ENCODE measurements around the gene HMBS.

HMBS gene

DNA sequence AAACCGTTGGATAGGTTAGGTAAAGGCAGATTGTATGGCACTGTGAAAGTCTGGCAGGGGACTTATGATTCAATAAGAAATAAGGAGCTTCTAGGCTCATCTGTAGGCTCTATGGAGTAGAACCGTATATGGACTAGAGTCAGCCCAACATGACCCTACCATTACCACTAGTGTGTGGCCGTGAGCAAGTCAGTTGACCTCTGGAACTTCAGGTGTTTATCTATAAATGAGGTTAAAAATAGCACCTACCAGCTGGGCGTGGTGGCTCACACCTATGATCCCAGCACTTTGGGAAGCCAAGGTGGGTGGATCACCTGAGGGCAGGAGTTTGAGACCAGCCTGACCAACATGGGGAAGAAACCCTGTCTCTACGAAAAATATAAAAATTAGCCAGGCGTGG is 41.1 kb downstream of the HMBS start:
- Histone ChIP-seq H3K4me2 (ENCODE audit: insufficient read depth, low read length, poor library complexity, severe bottlenecking) (no peak overlapping the region), H2BK15ac (ENCODE audit: low read length) (no peak overlapping the region), H3K4ac (ENCODE audit: low read length) (no peak overlapping the region), H3K9me3 (replicated peaks in 1 of 2; ENCODE audit: control insufficient read depth in 2 of 2, insufficient read depth in 1 of 2, low read depth in 1 of 2, low read length in 2 of 2) (no peaks in the 10 kb centered on the region), H2BK5ac (ENCODE audit: low read length) (no peak overlapping the region), H3K23ac (ENCODE audit: low read depth, low read length, poor library complexity) (no peak overlapping the region), H3K36me3 (replicated peaks in 1 of 2; ENCODE audit: control insufficient read depth in 2 of 2, insufficient read depth in 2 of 2, low read length in 2 of 2) (peaks cover 13 to 56% of the 10 kb centered on the region in 2 donors), H4K8ac (ENCODE audit: low read depth, low read length) (no peak overlapping the region), H3K4me1 (ENCODE audit: control insufficient read depth in 2 of 2, insufficient read depth in 1 of 2, low read depth in 1 of 2, low read length in 2 of 2) (peaks cover 6 to 9% of the 10 kb centered on the region in 2 donors), H3K79me1 (ENCODE audit: low read depth, low read length) (peaks cover 6% of the 10 kb centered on the region), H2AFZ (ENCODE audit: low read length) (no peak overlapping the region), H2BK12ac (ENCODE audit: low read length) (no peak overlapping the region), H3K9ac (ENCODE audit: low read depth, low read length, poor library complexity) (no peak overlapping the region), H3K18ac (ENCODE audit: low read length) (no peak overlapping the region), H3K14ac (ENCODE audit: low read length) (no peak overlapping the region), H3K27ac (replicated peaks; ENCODE audit: low read length) (no peak overlapping the region), H2BK120ac (ENCODE audit: low read depth, low read length) (no peak overlapping the region), H2AK5ac (ENCODE audit: low read depth, low read length) (no peak overlapping the region), H3K27me3 (ENCODE audit: control insufficient read depth in 3 of 3, insufficient read depth in 3 of 3, low read depth in 1 of 3, low read length in 3 of 3) (no peaks in the 10 kb centered on the region), H4K91ac (ENCODE audit: low read depth, low read length, poor library complexity) (no peak overlapping the region), H3K4me3 (ENCODE audit: low read length in 2 of 2) (no peak overlapping the region)
- no CpG with 5 or more reads among the region's 6 CpGs for WGBS, 2 donors (ENCODE audit: extremely low coverage in 2 of 2, insufficient read length in 2 of 2, insufficient replicate concordance in 1 of 2)
- no peak for DNase-seq (ENCODE audit: low spot score)

GRCh38 chr11:119126675-119127268 is 42.1 kb downstream of the HMBS start:
- Histone ChIP-seq H4K91ac (ENCODE audit: low read depth, low read length, poor library complexity) (no peak overlapping the region), H3K27me3 (ENCODE audit: control insufficient read depth in 3 of 3, insufficient read depth in 3 of 3, low read depth in 1 of 3, low read length in 3 of 3) (no peaks in the 10 kb centered on the region), H2AK5ac (ENCODE audit: low read depth, low read length) (no peak overlapping the region), H2BK120ac (ENCODE audit: low read depth, low read length) (no peak overlapping the region), H3K23ac (ENCODE audit: low read depth, low read length, poor library complexity) (no peak overlapping the region), H3K79me1 (ENCODE audit: low read depth, low read length) (peaks cover 6% of the 10 kb centered on the region), H3K9ac (ENCODE audit: low read depth, low read length, poor library complexity) (no peak overlapping the region), H3K27ac (replicated peaks; ENCODE audit: low read length) (no peak overlapping the region), H2AFZ (ENCODE audit: low read length) (no peak overlapping the region), H3K4me1 (ENCODE audit: control insufficient read depth in 2 of 2, insufficient read depth in 1 of 2, low read depth in 1 of 2, low read length in 2 of 2) (peaks cover 6 to 9% of the 10 kb centered on the region in 2 donors), H4K8ac (ENCODE audit: low read depth, low read length) (no peak overlapping the region), H3K14ac (ENCODE audit: low read length) (no peak overlapping the region), H3K9me3 (replicated peaks in 1 of 2; ENCODE audit: control insufficient read depth in 2 of 2, insufficient read depth in 1 of 2, low read depth in 1 of 2, low read length in 2 of 2) (no peaks in the 10 kb centered on the region), H3K4ac (ENCODE audit: low read length) (no peak overlapping the region), H2BK12ac (ENCODE audit: low read length) (no peak overlapping the region), H3K4me2 (ENCODE audit: insufficient read depth, low read length, poor library complexity, severe bottlenecking) (no peak overlapping the region), H2BK15ac (ENCODE audit: low read length) (no peak overlapping the region), H2BK5ac (ENCODE audit: low read length) (no peak overlapping the region), H3K4me3 (ENCODE audit: low read length in 2 of 2) (no peak overlapping the region), H3K18ac (ENCODE audit: low read length) (no peak overlapping the region), H3K36me3 (replicated peaks in 1 of 2; ENCODE audit: control insufficient read depth in 2 of 2, insufficient read depth in 2 of 2, low read length in 2 of 2) (peaks cover 17 to 66% of the 10 kb centered on the region in 2 donors)
- no CpG with 5 or more reads among the region's 5 CpGs for whole genome bisulfite sequencing, 2 donors (ENCODE audit: extremely low coverage in 2 of 2, insufficient read length in 2 of 2, insufficient replicate concordance in 1 of 2)
- no peak for DNase-seq (ENCODE audit: low spot score)

GRCh38 chr11:119130662-119131061 is 46.0 kb downstream of the HMBS start:
- Histone ChIP-seq H3K23ac (ENCODE audit: low read depth, low read length, poor library complexity) (no peak overlapping the region), H3K79me1 (ENCODE audit: low read depth, low read length) (no peaks in the 10 kb centered on the region), H2AK5ac (ENCODE audit: low read depth, low read length) (no peak overlapping the region), H4K8ac (ENCODE audit: low read depth, low read length) (no peak overlapping the region), H3K4ac (ENCODE audit: low read length) (no peak overlapping the region), H3K14ac (ENCODE audit: low read length) (no peak overlapping the region), H2BK15ac (ENCODE audit: low read length) (no peak overlapping the region), H3K4me3 (ENCODE audit: low read length in 2 of 2) (no peak overlapping the region), H2BK120ac (ENCODE audit: low read depth, low read length) (no peak overlapping the region), H3K4me2 (ENCODE audit: insufficient read depth, low read length, poor library complexity, severe bottlenecking) (no peak overlapping the region), H3K9me3 (replicated peaks in 1 of 2; ENCODE audit: control insufficient read depth in 2 of 2, insufficient read depth in 1 of 2, low read depth in 1 of 2, low read length in 2 of 2) (no peaks in the 10 kb centered on the region), H3K4me1 (ENCODE audit: control insufficient read depth in 2 of 2, insufficient read depth in 1 of 2, low read depth in 1 of 2, low read length in 2 of 2) (peaks cover 0 to 2% of the 10 kb centered on the region in 2 donors), H2BK5ac (ENCODE audit: low read length) (no peak overlapping the region), H2BK12ac (ENCODE audit: low read length) (no peak overlapping the region), H3K9ac (ENCODE audit: low read depth, low read length, poor library complexity) (no peak overlapping the region), H3K36me3 (replicated peaks in 1 of 2; ENCODE audit: control insufficient read depth in 2 of 2, insufficient read depth in 2 of 2, low read length in 2 of 2) (peaks cover 33 to 78% of the 10 kb centered on the region in 2 donors), H3K18ac (ENCODE audit: low read length) (no peak overlapping the region), H3K27ac (replicated peaks; ENCODE audit: low read length) (no peak overlapping the region), H3K27me3 (ENCODE audit: control insufficient read depth in 3 of 3, insufficient read depth in 3 of 3, low read depth in 1 of 3, low read length in 3 of 3) (no peaks in the 10 kb centered on the region), H2AFZ (ENCODE audit: low read length) (no peak overlapping the region), H4K91ac (ENCODE audit: low read depth, low read length, poor library complexity) (no peak overlapping the region)
- DNase-seq (ENCODE audit: low spot score) = no peak
- WGBS, 2 donors (ENCODE audit: extremely low coverage in 2 of 2, insufficient read length in 2 of 2, insufficient replicate concordance in 1 of 2) = no CpG with 5 or more reads among the region's 3 CpGs

DNA sequence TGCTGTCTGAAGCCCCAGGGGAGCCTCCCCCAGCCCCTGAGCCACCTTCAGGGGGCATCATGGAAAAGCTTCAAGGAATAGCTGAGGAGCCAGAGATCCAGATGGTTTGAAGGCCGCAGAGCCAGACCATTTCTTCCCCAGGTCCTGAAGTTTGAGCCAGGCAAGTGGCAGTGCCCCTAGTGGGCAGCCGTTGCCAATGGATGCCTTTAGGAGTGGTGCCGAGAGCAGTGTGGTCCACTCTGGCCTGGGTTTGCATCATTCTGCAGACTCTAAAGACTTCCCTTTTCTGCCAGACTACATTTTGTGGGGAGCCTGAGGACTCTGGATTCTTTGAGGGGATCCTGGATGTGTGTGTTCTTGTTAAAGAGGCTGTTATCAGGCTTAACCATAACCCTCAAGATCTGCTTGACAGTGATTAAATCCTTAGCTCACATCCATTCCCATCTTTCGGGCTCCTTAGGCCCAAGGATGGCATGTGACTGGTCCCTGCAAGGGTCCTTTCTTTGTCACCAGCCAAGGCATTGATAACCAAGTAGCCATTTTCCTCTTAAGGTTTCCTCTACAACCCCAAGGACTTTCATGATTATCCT is 49.8 kb downstream of the HMBS start:
- no peak for DNase-seq (ENCODE audit: low spot score)
- H2AFZ ChIP-seq (ENCODE audit: low read length) = no peak overlapping the region
- no peak overlapping the region for H3K4me3 ChIP-seq (ENCODE audit: low read length in 2 of 2)
- H3K4me1 ChIP-seq (ENCODE audit: control insufficient read depth in 2 of 2, insufficient read depth in 1 of 2, low read depth in 1 of 2, low read length in 2 of 2) = peaks cover 0 to 2% of the 10 kb centered on the region in 2 donors
- H3K79me1 ChIP-seq (ENCODE audit: low read depth, low read length) = no peaks in the 10 kb centered on the region
- H3K36me3 ChIP-seq (replicated peaks in 1 of 2; ENCODE audit: control insufficient read depth in 2 of 2, insufficient read depth in 2 of 2, low read length in 2 of 2) = peaks cover 31 to 55% of the 10 kb centered on the region in 2 donors
- no peak overlapping the region for H3K9ac ChIP-seq (ENCODE audit: low read depth, low read length, poor library complexity)
- no peak overlapping the region for H3K27ac ChIP-seq (replicated peaks; ENCODE audit: low read length)
- no peak overlapping the region for H3K4ac ChIP-seq (ENCODE audit: low read length)
- no peak overlapping the region for H2BK15ac ChIP-seq (ENCODE audit: low read length)
- H2BK5ac ChIP-seq (ENCODE audit: low read length) = no peak overlapping the region
- no peak overlapping the region for H4K91ac ChIP-seq (ENCODE audit: low read depth, low read length, poor library complexity)
- no peak overlapping the region for H2BK12ac ChIP-seq (ENCODE audit: low read length)
- no peaks in the 10 kb centered on the region for H3K9me3 ChIP-seq (replicated peaks in 1 of 2; ENCODE audit: control insufficient read depth in 2 of 2, insufficient read depth in 1 of 2, low read depth in 1 of 2, low read length in 2 of 2)
- H2AK5ac ChIP-seq (ENCODE audit: low read depth, low read length) = no peak overlapping the region
- H3K27me3 ChIP-seq (ENCODE audit: control insufficient read depth in 3 of 3, insufficient read depth in 3 of 3, low read depth in 1 of 3, low read length in 3 of 3) = peaks cover 0 to 2% (median 0%) of the 10 kb centered on the region in 3 experiments
- H3K23ac ChIP-seq (ENCODE audit: low read depth, low read length, poor library complexity) = no peak overlapping the region
- no peak overlapping the region for H2BK120ac ChIP-seq (ENCODE audit: low read depth, low read length)
- H4K8ac ChIP-seq (ENCODE audit: low read depth, low read length) = no peak overlapping the region
- no peak overlapping the region for H3K4me2 ChIP-seq (ENCODE audit: insufficient read depth, low read length, poor library complexity, severe bottlenecking)
- WGBS, 2 donors (ENCODE audit: extremely low coverage in 2 of 2, insufficient read length in 2 of 2, insufficient replicate concordance in 1 of 2) = no CpG with 5 or more reads among the region's 4 CpGs
- no peak overlapping the region for H3K18ac ChIP-seq (ENCODE audit: low read length)
- H3K14ac ChIP-seq (ENCODE audit: low read length) = no peak overlapping the region
